HepG2 (cell line): ENCODE data around the gene GALNT9. TPM values are rescaled to one million over a fixed set of nuclear protein-coding genes. Genes with fewer than 3 reads are reported as not detected.

Experiments
- BORCS8-MEF2B ChIP-seq: sonication (generic); formaldehyde crosslinking; IDR thresholded peaks from 2 replicates; pipeline ENCODE4 v1.8.0; 2022; ENCODE audit warnings: mild to moderate bottlenecking, missing genetic modification reagents
- CBFB ChIP-seq: sonication (generic); formaldehyde crosslinking; IDR thresholded peaks from 2 replicates; pipeline ENCODE4 v1.4.0; 2020; ENCODE audit warnings: missing genetic modification reagents
- ELF3 ChIP-seq: IDR thresholded peaks from 2 replicates; pipeline ENCODE4 v1.6.1; 2016; ENCODE audit warnings: missing genetic modification reagents, missing compliant biosample characterization
- KDM2A ChIP-seq: sonication (generic); formaldehyde crosslinking; IDR thresholded peaks from 2 replicates; pipeline ENCODE4 v1.4.0; 2020; ENCODE audit warnings: low read depth, missing genetic modification reagents, borderline replicate concordance
- RBM39 ChIP-seq: fragments of 200-400 bp; formaldehyde crosslinking; IDR thresholded peaks from one replicate; pipeline ENCODE4 v1.6.1; 2018; ENCODE audit warnings: antibody characterized with exemption, mild to moderate bottlenecking, low read depth, low read length; ENCODE audit not compliant: poor library complexity, severe bottlenecking
- STAG1 ChIP-seq: sonication (generic); formaldehyde crosslinking; IDR thresholded peaks from 2 replicates; pipeline ENCODE4 v1.4.0; 2020; ENCODE audit warnings: missing genetic modification reagents
- TAF1 ChIP-seq: sonication (generic); formaldehyde crosslinking; IDR thresholded peaks from 2 replicates; pipeline ENCODE4 v1.4.0; 2020; ENCODE audit warnings: missing genetic modification reagents
- YY1 ChIP-seq: IDR thresholded peaks from 2 replicates; pipeline ENCODE4 v1.6.1; 2011; ENCODE audit warnings: low read length, low read depth, moderate library complexity, mild to moderate bottlenecking; ENCODE audit not compliant: insufficient read depth, insufficient replicate concordance
- ZNF205 ChIP-seq: IDR thresholded peaks from 2 replicates; pipeline ENCODE4 v1.6.1; 2018; ENCODE audit warnings: missing biosample characterization, missing genetic modification reagents
- ZNF781 ChIP-seq: sonication (generic); formaldehyde crosslinking; IDR thresholded peaks from 2 replicates; pipeline ENCODE4 v1.5.1; 2020; ENCODE audit warnings: borderline replicate concordance, mild to moderate bottlenecking, missing genetic modification reagents; ENCODE audit errors: not compliant biosample characterization
- polyA plus RNA-seq, 8 experiments: library from polyadenylated mRNA; depleted of rRNA in 3 of 8; stranded (reverse) in 7 of 8; unstranded in 1 of 8; fragments of >200 nt; fragmentation: Illumina TruSeq in 4 of 8; extraction: Trizol in 4 of 8; gene quantifications; 2 replicates each; pipeline versions ENCODE4 v1.2.1 to v1.2.3, GENCODE V29; 2011 to 2016; ENCODE audit warnings: low read depth in 4 of 8, missing spikeins in 1 of 8, mixed read lengths in 1 of 8; ENCODE audit not compliant: insufficient read depth in 1 of 8
- total RNA-seq, 5 experiments: library from RNA; depleted of rRNA; stranded (reverse); fragments of >200 nt; fragmentation: Illumina TruSeq; extraction: Trizol; gene quantifications; 2 replicates each; pipeline ENCODE4 v1.2.3, GENCODE V29; 2016; ENCODE audit warnings: low read depth in 1 of 5
- TF ChIP-seq, protein P1 (sequence below), 2 experiments: sonication (generic) in 1 of 2; formaldehyde crosslinking in 1 of 2; IDR thresholded peaks; 2 replicates each; pipeline versions ENCODE4 v1.4.0 to v1.6.1; 2018 to 2020; ENCODE audit warnings: missing genetic modification reagents in 2 of 2, borderline replicate concordance in 1 of 2, low read depth in 1 of 2, mild to moderate bottlenecking in 1 of 2, missing biosample characterization in 1 of 2
- TF ChIP-seq, protein P2 (sequence below): sonication (generic); formaldehyde crosslinking; IDR thresholded peaks from 2 replicates; pipeline ENCODE4 v1.4.0; 2020; ENCODE audit warnings: mild to moderate bottlenecking, missing genetic modification reagents
- TF ChIP-seq, protein P3 (sequence below): sonication (generic); formaldehyde crosslinking; IDR thresholded peaks from 2 replicates; pipeline ENCODE4 v1.4.0; 2020; ENCODE audit warnings: mild to moderate bottlenecking, missing genetic modification reagents
- TF ChIP-seq, protein P4 (sequence below): sonication (generic); formaldehyde crosslinking; IDR thresholded peaks from 2 replicates; pipeline ENCODE4 v1.5.0; 2020; ENCODE audit warnings: missing genetic modification reagents, mild to moderate bottlenecking, borderline replicate concordance
- TF ChIP-seq, protein P5 (sequence below): sonication (generic); formaldehyde crosslinking; IDR thresholded peaks from 2 replicates; pipeline ENCODE4 v1.4.0; 2020; ENCODE audit warnings: missing genetic modification reagents

Gene GALNT9
- total and polyA plus RNA-seq, 2 of the 13 experiments (the other 11 are each of a cell fraction or from before 2014, with no cell fraction given) = 0.04 TPM; not detected in 1

DNA sequence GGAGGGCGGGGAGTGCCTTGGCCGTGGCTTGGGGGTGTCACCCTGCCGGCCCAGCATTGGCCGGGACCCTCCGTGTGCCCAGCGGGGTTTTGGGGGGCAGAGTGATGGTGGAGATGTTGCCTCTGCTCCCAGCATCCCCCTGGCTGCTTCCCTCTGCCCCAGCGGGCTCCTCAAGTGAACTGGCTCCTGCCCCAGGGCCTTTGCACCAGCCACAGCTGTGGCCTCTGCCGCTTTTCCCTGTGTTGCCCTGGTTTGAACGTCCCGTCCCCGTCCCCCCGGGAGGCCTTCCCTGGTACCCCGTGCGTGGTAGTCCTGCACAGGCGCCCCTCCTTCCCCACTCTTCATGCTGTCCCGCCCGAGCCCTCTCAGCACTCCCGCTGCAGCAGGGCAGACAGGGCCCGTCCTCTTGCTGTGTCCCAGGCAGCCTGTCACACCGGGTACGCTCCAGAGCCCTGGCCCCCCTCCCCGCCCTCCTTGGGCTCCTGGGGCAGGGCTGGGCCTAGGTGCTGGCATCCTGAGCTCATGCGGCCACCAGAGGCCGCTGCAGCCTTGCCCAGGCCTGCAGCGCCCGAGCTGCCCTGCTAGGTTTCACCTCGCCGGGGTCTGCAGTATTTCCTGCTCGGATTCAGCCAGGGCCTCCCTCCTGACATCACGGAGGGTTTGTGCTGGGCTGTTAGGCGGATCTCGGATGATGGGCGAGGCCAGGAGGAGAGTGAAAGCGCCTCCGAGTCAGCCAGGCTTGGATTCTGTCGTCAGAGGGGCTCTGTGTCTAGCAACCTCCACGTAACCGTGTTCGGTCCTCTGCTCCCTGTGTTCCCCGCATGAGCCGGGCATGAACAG lies 175.7 kb downstream of the GALNT9 start (continued):
- TF ChIP-seq, protein P1, sequence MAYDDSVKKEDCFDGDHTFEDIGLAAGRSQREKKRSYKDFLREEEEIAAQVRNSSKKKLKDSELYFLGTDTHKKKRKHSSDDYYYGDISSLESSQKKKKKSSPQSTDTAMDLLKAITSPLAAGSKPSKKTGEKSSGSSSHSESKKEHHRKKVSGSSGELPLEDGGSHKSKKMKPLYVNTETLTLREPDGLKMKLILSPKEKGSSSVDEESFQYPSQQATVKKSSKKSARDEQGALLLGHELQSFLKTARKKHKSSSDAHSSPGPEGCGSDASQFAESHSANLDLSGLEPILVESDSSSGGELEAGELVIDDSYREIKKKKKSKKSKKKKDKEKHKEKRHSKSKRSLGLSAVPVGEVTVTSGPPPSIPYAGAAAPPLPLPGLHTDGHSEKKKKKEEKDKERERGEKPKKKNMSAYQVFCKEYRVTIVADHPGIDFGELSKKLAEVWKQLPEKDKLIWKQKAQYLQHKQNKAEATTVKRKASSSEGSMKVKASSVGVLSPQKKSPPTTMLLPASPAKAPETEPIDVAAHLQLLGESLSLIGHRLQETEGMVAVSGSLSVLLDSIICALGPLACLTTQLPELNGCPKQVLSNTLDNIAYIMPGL (CRISPR knock-in tag; IDR thresholded peaks at IDR 0.05; ENCODE audit: borderline replicate concordance in 1 of 2, low read depth in 1 of 2) = peak; percentile 46 to 64; a peak in 2 of 4 replicates
- TF ChIP-seq KDM2A (CRISPR knock-in tag) = peak; percentile 63
- TF ChIP-seq, protein P2, sequence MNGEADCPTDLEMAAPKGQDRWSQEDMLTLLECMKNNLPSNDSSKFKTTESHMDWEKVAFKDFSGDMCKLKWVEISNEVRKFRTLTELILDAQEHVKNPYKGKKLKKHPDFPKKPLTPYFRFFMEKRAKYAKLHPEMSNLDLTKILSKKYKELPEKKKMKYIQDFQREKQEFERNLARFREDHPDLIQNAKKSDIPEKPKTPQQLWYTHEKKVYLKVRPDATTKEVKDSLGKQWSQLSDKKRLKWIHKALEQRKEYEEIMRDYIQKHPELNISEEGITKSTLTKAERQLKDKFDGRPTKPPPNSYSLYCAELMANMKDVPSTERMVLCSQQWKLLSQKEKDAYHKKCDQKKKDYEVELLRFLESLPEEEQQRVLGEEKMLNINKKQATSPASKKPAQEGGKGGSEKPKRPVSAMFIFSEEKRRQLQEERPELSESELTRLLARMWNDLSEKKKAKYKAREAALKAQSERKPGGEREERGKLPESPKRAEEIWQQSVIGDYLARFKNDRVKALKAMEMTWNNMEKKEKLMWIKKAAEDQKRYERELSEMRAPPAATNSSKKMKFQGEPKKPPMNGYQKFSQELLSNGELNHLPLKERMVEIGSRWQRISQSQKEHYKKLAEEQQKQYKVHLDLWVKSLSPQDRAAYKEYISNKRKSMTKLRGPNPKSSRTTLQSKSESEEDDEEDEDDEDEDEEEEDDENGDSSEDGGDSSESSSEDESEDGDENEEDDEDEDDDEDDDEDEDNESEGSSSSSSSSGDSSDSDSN = peak; percentile 58
- peak; percentile 95 for TF ChIP-seq STAG1 (CRISPR knock-in tag)
- peak; percentile 19 for TF ChIP-seq ZNF781 (CRISPR knock-in tag)
- TF ChIP-seq RBM39 = peak; percentile 57
- 0 out of 2 replicates have a peak, but pooled peaks have one; percentile 22 for TF ChIP-seq ELF3 (CRISPR knock-in tag)
- TF ChIP-seq, protein P3, sequence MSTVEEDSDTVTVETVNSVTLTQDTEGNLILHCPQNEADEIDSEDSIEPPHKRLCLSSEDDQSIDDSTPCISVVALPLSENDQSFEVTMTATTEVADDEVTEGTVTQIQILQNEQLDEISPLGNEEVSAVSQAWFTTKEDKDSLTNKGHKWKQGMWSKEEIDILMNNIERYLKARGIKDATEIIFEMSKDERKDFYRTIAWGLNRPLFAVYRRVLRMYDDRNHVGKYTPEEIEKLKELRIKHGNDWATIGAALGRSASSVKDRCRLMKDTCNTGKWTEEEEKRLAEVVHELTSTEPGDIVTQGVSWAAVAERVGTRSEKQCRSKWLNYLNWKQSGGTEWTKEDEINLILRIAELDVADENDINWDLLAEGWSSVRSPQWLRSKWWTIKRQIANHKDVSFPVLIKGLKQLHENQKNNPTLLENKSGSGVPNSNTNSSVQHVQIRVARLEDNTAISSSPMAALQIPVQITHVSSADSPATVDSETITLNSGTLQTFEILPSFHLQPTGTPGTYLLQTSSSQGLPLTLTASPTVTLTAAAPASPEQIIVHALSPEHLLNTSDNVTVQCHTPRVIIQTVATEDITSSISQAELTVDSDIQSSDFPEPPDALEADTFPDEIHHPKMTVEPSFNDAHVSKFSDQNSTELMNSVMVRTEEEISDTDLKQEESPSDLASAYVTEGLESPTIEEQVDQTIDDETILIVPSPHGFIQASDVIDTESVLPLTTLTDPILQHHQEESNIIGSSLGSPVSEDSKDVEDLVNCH (CRISPR knock-in tag) = no peak
- TF ChIP-seq ZNF205 (CRISPR knock-in tag) = 0 out of 2 replicates have a peak, but pooled peaks have one; percentile 17
- peak; percentile 27; the same call in 1 of the 2 replicates for TF ChIP-seq TAF1 (CRISPR knock-in tag)
- 0 out of 2 replicates have a peak, but pooled peaks have one; percentile 13 for TF ChIP-seq CBFB (CRISPR knock-in tag)
- TF ChIP-seq BORCS8-MEF2B (CRISPR knock-in tag) = 0 out of 2 replicates have a peak, but pooled peaks have one; percentile 9
- TF ChIP-seq, protein P4, sequence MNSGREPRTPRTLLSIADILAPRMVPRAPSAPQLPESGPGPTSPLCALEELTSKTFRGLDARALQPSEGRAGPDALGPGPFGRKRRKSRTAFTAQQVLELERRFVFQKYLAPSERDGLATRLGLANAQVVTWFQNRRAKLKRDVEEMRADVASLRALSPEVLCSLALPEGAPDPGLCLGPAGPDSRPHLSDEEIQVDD (CRISPR knock-in tag) = no peak
- TF ChIP-seq, protein P5, sequence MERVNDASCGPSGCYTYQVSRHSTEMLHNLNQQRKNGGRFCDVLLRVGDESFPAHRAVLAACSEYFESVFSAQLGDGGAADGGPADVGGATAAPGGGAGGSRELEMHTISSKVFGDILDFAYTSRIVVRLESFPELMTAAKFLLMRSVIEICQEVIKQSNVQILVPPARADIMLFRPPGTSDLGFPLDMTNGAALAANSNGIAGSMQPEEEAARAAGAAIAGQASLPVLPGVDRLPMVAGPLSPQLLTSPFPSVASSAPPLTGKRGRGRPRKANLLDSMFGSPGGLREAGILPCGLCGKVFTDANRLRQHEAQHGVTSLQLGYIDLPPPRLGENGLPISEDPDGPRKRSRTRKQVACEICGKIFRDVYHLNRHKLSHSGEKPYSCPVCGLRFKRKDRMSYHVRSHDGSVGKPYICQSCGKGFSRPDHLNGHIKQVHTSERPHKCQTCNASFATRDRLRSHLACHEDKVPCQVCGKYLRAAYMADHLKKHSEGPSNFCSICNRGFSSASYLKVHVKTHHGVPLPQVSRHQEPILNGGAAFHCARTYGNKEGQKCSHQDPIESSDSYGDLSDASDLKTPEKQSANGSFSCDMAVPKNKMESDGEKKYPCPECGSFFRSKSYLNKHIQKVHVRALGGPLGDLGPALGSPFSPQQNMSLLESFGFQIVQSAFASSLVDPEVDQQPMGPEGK (CRISPR knock-in tag) = 0 out of 2 replicates have a peak, but pooled peaks have one; percentile 31
- TF ChIP-seq YY1 = no peak
